Activated CD4-positive, alpha-beta T cell treated with anti-CD3 and anti-CD28 coated beads for 24 hours (primary cell): ENCODE measurements around the gene ATP9A.

ENCODE experiments used
- DNase-seq, 2 donors: peaks; one replicate each; pipeline ENCODE4 v3.0.0-alpha.2; 2020; ENCODE audit warnings: low read depth in 2 of 2

ATP9A gene

GRCh38 chr20:51597389-51598231 is 170.6 kb downstream of the ATP9A start:
- DNase-seq, result no peak

DNA sequence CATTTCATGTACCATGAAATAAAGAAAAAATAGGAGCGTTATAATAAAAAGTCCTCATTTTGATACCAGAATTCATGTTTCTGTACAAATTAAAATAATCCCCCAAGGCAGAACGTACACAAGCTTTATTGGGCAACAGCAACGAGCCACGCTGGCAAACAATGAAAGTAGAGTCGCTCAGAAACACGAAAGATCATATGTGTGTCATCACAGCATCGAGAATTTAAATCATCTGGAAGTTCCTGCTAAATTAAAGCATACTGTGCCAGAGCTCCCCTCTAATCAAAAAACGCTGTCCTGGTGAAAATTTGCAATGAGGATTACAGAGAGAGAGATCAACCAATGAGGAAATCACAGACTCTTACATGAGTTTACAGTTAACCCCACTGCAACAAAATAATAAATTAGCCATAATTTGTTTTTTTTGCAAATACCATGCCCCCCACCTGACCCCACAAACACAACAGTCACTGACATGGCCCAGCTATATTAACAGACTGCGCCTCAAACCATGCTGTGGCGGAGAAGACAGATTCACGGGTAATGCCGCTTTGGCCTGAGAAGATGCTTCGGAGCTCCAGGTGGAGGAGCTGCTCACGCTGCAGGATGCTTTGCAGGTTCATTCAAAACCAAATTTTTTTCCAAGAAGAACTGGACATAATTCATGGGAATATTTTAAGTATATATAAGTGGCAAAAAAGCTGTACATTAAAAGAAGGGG is 171.4 kb downstream of the ATP9A start:
- no peak for DNase-seq

DNA sequence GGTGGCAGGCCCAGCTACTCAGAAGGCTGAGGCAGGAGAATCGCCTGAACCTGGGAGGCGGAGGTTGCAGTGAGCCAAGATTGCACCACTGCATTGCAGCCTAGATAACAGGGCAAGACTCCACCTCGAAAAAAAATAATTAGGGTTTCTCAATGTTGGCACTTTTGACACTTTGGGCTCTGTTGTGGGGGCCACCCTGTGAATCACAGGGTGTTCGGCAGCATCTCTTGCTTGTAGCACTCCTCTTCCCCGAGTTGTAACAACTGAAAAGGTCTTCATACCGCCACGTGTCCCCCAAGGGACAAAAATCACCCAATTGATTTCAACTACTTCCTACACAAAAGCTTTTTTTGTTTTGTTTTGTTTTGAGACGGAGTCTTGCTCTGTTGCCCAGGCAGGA is 172.4 kb downstream of the ATP9A start:
- no peak for DNase-seq

GRCh38 chr20:51595058-51595532 is 173.1 kb downstream of the ATP9A start:
- DNase-seq, result peak; percentile 63 to 71

- no peak for DNase-seq
Measured at GRCh38 chr20:51594236-51595057, 173.7 kb downstream of the ATP9A start.

- no peak for DNase-seq
Measured at GRCh38 chr20:51593584-51593983, 174.6 kb downstream of the ATP9A start.

DNA sequence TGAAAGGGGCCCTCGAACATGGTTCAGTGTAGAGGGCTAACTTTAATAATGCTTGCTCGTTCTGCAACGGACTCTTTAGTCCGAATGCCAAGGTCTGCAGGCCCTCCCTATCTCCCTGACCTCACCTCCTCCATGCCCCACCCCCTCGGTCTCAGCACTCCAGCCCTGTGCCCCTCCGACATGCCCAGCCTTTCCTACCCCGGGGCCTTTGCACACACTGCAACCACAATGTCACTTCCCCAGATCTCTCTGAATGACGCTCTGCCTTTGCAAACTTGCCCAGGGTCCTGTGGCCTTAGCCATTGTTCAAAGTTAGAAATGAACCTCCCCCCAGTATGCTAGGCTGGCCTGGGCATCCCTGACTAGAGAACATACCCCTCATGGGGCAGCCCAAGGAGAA is 175.6 kb downstream of the ATP9A start:
- DNase-seq, result no peak

DNA sequence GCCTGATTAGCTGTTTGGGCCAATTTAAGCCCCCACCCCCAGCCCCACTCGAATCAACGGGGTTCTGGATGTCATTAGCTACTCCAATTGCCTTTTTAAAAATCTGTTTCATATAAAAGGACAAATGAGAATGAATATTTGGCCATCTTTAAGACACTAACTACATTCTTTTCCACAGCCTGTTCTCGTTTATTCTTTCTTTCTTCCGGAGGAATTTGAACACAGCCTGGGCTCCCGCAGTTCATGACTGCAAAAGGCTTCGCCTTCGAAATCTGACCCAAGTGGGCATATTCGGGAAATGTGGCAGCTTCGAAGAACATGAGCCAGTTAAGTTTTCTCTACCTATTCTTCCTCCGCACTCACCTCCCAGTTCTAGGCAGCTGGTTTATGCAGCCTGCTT is 176.3 kb downstream of the ATP9A start:
- no peak for DNase-seq

DNA sequence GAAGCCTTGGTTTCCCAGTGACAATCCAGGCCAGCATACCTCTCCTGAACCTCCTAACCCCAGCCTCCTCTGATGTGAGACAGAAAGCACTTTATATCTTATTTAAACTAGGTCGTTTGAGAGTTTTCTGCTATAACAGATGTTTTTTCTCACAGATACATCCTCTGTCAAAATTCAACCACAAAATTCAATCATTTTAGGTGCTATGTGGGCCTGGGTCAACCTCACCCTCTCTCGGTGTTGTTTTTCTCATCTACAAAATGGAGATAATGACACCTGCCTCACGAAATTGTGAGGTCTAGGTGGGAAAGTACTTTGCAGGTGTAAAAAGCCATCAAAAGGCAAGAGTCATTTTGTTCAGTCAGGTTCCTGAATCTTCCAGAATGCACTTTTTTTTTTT is 179.4 kb downstream of the ATP9A start:
- DNase-seq, result no peak

DNA sequence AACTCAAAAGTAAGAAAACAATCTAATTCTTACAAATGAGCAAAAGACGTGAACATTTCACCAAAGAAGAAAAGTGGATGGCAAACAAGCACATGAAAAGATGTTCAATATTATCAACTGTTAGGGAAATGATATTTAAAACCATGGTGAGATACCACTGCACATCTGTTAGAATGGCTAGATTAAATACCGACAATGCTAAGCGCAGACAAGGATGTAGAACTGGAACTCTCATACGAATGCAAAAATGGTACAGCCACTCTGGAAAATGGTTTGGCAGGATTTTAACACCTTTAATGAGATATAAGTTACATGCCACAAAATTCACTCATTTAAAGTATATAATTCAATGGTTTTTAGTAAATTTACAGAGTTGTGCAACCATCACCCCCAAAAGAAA is 181.0 kb downstream of the ATP9A start:
- no peak for DNase-seq

GRCh38 chr20:51586005-51586440 is 182.2 kb downstream of the ATP9A start:
- no peak for DNase-seq

DNA sequence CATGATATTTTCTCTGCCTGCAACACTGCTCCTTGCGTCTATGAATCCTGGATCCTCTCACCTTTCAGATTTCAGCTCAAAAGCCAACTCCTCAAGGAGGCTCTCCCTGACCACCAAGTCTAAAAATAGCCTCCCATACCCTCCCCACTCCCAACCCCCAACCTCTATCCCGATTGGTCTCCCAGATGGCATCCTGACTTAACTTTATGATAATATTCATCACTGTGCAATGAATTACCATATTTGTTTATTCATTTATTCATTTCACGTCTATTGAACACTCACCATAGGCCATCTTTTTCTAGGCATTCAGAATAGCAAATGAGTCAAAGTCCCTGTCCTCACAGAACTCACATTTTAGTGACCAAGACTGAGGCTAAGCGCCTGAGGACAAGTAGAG is 183.0 kb downstream of the ATP9A start:
- DNase-seq, result no peak

DNA sequence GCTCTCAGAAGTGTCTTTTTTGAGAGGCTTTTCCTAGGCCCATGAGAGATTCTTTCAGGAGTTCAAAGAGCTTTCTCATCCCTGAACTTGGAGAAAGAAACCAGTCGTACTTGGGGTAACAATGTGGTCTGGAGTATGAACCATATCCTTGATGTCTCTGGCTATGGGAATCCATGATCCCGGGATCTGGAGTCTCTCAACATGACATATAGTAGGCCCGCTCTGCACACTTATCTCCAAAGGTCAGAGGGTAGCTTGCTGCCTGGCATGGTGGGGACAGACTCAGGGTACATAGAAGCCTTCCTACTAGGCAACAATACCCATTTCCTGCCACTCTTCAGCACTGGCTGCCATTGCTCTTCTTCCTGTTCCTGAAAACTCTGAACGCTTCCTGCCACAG is 183.5 kb downstream of the ATP9A start:
- DNase-seq, result no peak

DNA sequence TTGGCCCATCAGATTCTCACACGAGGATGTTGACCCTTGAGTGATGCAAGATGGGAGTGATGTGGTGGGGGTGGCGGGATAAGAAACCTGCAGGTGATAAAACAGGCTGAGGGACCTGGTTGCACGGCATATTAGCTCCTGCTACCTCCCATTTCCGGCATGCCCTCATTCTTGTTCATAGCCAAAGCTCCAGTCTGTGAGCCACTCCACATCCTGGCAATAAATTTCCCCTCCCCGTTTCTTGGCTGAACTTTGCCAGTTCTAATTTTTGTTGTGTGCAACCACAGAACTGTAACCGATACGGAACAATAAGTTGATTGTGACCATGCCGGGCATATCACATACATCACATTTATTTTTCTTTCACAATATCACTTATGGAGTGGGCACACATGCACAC is 184.1 kb downstream of the ATP9A start:
- DNase-seq, result no peak

- no peak for DNase-seq
Measured at GRCh38 chr20:51583499-51583898, 184.7 kb downstream of the ATP9A start.

- no peak for DNase-seq
Measured at GRCh38 chr20:51583073-51583472, 185.1 kb downstream of the ATP9A start.

GRCh38 chr20:51581571-51581970 is 186.6 kb downstream of the ATP9A start:
- no peak for DNase-seq

DNA sequence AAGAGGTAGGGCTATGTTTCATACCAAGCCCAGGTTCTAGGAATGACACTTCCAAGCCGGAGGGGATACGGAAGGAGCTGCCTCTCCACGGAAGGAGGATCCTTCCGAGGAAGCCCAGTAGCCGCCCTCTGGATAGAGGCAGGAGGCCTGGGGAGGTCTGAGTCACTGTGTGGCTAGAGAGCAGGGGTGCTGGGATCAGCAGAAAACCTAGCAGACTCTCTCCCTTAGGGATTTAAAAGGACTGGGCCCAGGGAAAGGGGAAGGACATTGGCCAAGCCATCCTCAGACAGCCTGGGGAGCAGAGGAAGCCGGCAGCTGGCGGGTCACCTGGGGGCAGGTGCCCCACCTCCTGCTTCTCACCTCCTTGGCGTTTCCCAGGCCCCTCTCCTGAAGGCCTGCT is 189.1 kb downstream of the ATP9A start:
- no peak for DNase-seq

GRCh38 chr20:51578145-51578459 is 190.1 kb downstream of the ATP9A start:
- no peak for DNase-seq

GRCh38 chr20:51577432-51578144 is 190.6 kb downstream of the ATP9A start:
- no peak for DNase-seq

- no peak for DNase-seq
Measured at GRCh38 chr20:51575486-51575885, 192.7 kb downstream of the ATP9A start.
